Astrocyte of the spinal cord (primary cell): ENCODE data around the gene RBCK1.

Experiments used
- DNase-seq: peaks from one replicate; pipeline ENCODE4 v3.0.0; 2011; ENCODE audit warnings: low read depth, low spot score
- H3K4me3 ChIP-seq: 2 replicates; pipeline ENCODE4 v1.5.1; 2011; ENCODE audit warnings: low read depth, mild to moderate bottlenecking, low read length, moderate library complexity
- in situ Hi-C: cut with HindIII; loops from 2 replicates; pipeline ENCODE4 v1.10.0; 2017; ENCODE audit warnings: low sequenced_read_pairs
- TF ChIP-seq, protein P1 (sequence below): IDR thresholded peaks from 2 replicates; pipeline ENCODE4 v1.5.1; 2012; ENCODE audit warnings: low read depth, mild to moderate bottlenecking, low read length, inconsistent platforms

The RBCK1 gene

DNA sequence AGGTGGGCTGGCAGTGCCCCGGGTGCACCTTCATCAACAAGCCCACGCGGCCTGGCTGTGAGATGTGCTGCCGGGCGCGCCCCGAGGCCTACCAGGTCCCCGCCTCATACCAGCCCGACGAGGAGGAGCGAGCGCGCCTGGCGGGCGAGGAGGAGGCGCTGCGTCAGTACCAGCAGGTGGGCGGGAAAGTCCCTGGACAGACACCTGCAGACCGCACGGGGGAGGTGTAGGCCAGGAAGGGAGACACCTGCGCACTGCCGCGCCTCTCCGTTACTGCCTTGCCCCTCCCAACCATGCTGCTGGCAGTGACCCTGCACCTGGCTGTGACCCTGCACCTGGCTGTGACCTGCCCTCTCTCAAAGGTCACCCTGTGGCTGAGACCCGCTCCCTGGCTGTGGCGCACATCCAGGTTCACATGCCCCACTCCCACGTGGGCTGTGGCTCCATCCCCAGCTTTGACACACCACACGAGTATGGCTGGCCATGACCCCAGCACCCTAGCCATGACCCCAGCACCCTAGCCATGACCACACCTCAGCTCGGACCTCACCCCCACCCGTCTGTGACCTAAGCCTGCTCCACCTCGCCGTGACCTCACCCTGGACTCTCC is 11.6 kb downstream of the RBCK1 start:
- TF ChIP-seq, protein P1, sequence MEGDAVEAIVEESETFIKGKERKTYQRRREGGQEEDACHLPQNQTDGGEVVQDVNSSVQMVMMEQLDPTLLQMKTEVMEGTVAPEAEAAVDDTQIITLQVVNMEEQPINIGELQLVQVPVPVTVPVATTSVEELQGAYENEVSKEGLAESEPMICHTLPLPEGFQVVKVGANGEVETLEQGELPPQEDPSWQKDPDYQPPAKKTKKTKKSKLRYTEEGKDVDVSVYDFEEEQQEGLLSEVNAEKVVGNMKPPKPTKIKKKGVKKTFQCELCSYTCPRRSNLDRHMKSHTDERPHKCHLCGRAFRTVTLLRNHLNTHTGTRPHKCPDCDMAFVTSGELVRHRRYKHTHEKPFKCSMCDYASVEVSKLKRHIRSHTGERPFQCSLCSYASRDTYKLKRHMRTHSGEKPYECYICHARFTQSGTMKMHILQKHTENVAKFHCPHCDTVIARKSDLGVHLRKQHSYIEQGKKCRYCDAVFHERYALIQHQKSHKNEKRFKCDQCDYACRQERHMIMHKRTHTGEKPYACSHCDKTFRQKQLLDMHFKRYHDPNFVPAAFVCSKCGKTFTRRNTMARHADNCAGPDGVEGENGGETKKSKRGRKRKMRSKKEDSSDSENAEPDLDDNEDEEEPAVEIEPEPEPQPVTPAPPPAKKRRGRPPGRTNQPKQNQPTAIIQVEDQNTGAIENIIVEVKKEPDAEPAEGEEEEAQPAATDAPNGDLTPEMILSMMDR = no peak
- no peak for DNase-seq
- H3K4me3 ChIP-seq = no peak overlapping the region
- in situ Hi-C loops = no loop called here

DNA sequence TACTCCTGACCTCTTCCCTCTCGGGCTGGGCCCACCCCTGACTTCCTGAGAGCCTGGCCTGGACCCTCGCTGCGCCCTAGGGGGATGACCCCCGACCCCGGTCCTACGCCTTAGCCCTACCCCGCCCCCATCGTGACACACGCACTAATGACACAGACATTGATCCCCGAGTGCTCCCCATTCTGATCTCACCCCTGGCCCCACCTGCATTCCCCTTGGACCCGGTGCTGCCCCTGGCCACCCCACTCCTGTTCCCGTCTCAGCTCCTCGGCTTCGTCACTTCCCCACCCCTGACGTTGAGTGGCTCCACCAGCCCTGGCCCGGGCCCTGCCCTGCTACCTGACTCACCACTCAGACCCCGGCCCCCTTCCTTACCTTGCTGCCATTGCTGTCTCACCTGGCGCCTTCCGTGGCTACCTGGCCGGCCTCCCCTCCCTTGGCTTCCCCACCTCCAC is 12.1 kb downstream of the RBCK1 start:
- no peak for DNase-seq
- in situ Hi-C loops = no loop called here
- H3K4me3 ChIP-seq = no peak overlapping the region
- TF ChIP-seq, protein P1 = no peak

DNA sequence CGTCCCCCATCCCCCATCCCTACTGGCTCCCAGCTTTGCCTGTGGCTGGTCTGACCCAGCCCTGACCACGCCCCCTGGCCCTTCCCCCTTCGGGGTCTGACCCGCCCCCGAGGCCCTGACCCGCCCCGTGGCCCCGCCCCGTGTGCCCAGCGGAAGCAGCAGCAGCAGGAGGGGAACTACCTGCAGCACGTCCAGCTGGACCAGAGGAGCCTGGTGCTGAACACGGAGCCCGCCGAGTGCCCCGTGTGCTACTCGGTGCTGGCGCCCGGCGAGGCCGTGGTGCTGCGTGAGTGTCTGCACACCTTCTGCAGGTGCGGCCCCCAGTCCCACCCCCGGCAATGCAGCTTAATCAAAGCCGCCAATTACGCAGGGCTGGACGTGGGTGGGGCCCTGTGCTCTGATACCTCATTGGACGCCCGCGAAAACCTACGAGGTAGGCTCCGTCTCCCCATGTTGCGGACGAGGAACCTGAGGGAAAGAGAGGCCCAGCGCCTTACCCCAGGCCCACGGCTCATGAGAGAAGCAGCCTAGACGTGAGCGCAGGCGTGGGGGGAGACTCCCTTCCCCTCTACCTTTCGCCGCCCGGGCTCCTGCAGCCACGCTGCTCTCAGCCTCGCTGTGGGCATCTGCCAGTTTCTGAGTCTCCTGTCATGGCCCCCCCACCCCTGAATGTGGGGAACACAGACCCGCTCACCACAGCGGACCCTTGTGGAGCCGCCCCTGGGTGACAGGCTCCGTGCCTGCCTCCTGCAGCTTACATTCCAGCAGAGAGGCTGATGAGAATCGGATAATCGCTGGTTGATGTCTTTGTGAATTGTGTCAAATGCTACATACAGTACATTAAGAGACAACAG is 12.8 kb downstream of the RBCK1 start:
- TF ChIP-seq, protein P1 = no peak
- no peak for DNase-seq

GRCh38 chr20:421685-422250 is 13.7 kb downstream of the RBCK1 start:
- no peak overlapping the region for H3K4me3 ChIP-seq
- TF ChIP-seq, protein P1 = no peak
- DNase-seq = no peak
- in situ Hi-C loops = no loop called here

More for the DNA sequence above, 12.8 kb downstream of the RBCK1 start:
- no peak overlapping the region for H3K4me3 ChIP-seq
- in situ Hi-C loops = no loop called here

DNA sequence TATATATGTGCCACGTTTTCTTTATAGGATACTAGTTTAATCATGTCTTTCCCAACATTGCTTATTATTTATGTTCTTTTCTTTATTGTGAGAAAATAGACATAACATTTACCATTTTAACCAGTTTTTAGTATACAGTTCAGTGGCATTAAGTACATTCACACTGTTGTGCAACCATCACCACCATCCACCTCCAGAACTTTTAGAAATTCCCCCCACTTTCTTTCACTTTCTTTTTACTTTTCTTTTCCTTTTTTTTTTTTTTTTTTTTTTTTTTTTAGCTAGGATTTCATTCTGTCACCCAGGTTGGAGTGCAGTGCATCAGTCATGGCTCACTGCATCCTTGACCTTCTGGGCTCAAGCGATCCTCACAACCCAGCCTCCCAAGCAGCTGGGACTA is 18.5 kb downstream of the RBCK1 start:
- no peak for DNase-seq
- H3K4me3 ChIP-seq = no peak overlapping the region
- in situ Hi-C loops = no loop called here
- TF ChIP-seq, protein P1 = no peak

GRCh38 chr20:427401-427800 is 19.3 kb downstream of the RBCK1 start:
- DNase-seq = no peak
- TF ChIP-seq, protein P1 = no peak
- no peak overlapping the region for H3K4me3 ChIP-seq
- in situ Hi-C loops = no loop called here
